IPS-15b (cell line): ENCODE results near the gene WDR26.

Source experiments
- H3K27me3 ChIP-seq: one replicate; pipeline ENCODE4 v1.6.1; 2013; ENCODE audit warnings: low read length; ENCODE audit not compliant: control insufficient read depth, insufficient read depth
- H3K36me3 ChIP-seq: one replicate; pipeline ENCODE4 v1.6.1; 2013; ENCODE audit warnings: low read length; ENCODE audit not compliant: control insufficient read depth, insufficient read depth
- H3K4me1 ChIP-seq: one replicate; pipeline ENCODE4 v1.6.1; 2013; ENCODE audit warnings: mild to moderate bottlenecking, low read length; ENCODE audit not compliant: control insufficient read depth, insufficient read depth
- H3K4me3 ChIP-seq: one replicate; pipeline ENCODE4 v1.5.1; 2013; ENCODE audit warnings: low read depth, low read length
- H3K9ac ChIP-seq: one replicate; pipeline ENCODE4 v1.6.1; 2013; ENCODE audit warnings: low read depth, mild to moderate bottlenecking, low read length
- H3K9me3 ChIP-seq: one replicate; pipeline ENCODE4 v1.6.1; 2013; ENCODE audit warnings: mild to moderate bottlenecking, low read length; ENCODE audit not compliant: control insufficient read depth, insufficient read depth

WDR26 gene

DNA sequence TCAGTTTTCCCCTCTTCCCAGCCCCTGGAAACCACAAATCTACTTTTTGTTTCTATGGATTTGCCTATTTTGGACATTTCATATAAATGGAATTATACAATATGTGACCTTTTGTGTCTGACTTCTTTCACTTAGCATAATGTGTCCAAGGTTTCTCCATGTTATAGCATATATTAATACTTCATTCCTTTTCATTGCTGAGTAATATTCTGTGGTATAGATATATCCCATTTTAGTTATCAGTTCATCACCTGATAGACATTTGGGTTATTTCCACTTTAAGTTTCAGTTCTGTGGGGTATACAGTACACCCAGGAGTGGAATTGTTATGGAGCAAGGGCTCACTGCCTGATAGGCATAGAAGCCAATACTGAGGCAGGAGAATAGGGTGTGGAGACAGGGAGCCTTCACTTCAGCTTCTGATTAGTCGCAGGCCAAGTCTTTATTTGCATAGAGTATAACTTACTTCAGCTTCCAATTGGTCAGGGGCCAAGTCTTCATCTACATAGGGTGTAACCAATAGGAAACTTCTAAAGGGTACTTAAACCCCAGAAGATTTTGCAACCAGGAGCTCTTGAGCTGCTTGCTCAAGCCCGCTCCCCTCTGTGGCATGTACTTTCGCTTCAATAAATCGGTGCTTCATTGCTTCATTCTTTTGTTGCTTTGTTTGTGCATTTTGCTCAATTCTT, 96.3 kb downstream of the WDR26 start:
- Histone ChIP-seq H3K4me1 (peaks cover 10% of the 10 kb centered on the region), H3K4me3 (no peak overlapping the region), H3K9ac (no peak overlapping the region), H3K27me3 (no peaks in the 10 kb centered on the region), H3K36me3 (no peaks in the 10 kb centered on the region), H3K9me3 (peaks cover 3% of the 10 kb centered on the region)
